Upper lobe of right lung (tissue), 1 donor: ENCODE data around the gene TCF12. TPM values are rescaled to one million over a fixed set of nuclear protein-coding genes. Genes with fewer than 3 reads are reported as not detected.

Source experiments
- ATAC-seq: fragments of 200-7000 bp; cut with Tn5 transposase; one replicate; pipeline ENCODE4 v1.9.1; 2020; ENCODE audit warnings: mild to moderate bottlenecking, moderate library complexity
- DNase-seq: peaks from one replicate; pipeline ENCODE4 v3.0.0-alpha.2; 2020
- H3K27ac ChIP-seq: fragments of 200-600 bp; one replicate; pipeline ENCODE4 v1.8.0; 2022
- H3K27me3 ChIP-seq: fragments of 200-600 bp; one replicate; pipeline ENCODE4 v1.8.0; 2022; ENCODE audit warnings: mild to moderate bottlenecking
- H3K36me3 ChIP-seq: fragments of 200-600 bp; one replicate; pipeline ENCODE4 v1.8.0; 2022
- H3K4me1 ChIP-seq: fragments of 200-600 bp; one replicate; pipeline ENCODE4 v1.8.0; 2022
- H3K4me3 ChIP-seq: fragments of 200-600 bp; one replicate; pipeline ENCODE4 v1.8.0; 2022; ENCODE audit warnings: mild to moderate bottlenecking
- H3K9me3 ChIP-seq: fragments of 200-600 bp; one replicate; pipeline ENCODE4 v1.8.0; 2022
- intact Hi-C: fragments of 100-400 bp; cut with DNase I; formaldehyde crosslinking; loops from one replicate; pipeline ENCODE4 v1.11.0; 2022
- total RNA-seq: library from RNA; stranded (reverse); fragmentation: NEBNext Ultra II Directional; extraction: Animal tissue kit (Norgen Biotek cat#: 25700); gene quantifications from one replicate; pipeline ENCODE4 v1.2.1, GENCODE V29; 2021
- TF ChIP-seq, protein P1 (sequence below): fragments of 200-600 bp; IDR thresholded peaks from one replicate; pipeline ENCODE4 v1.8.0; 2022; ENCODE audit warnings: antibody characterized with exemption
- donor health status: DM: no; HTN: yes; CAD: no; lungs with severe emphysema.

TCF12 gene
- total RNA-seq, 1 donor from 2014 or later: 103 TPM

DNA sequence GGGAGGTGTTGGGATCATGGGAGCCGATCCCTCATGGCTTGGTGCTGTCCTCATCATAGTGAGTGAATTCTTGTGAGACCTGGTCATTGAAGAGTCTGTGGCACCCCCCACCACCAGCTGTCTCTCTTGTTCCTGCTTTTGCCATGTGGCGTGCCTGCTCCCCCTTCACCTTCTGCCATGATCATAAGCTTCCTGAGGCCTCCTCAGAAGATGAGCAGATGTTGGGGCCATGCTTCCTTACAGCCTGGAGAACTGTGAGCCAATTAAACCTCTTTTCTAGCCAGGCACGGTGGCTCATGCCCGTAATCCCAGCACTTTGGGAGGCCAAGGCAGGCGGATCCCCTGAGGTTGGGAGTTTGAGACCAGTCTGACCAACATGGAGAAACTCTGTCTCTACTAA, 420.9 kb downstream of the TCF12 start:
- Histone ChIP-seq H3K4me3 (no peak overlapping the region), H3K4me1 (no peaks in the 10 kb centered on the region), H3K9me3 (no peaks in the 10 kb centered on the region), H3K27me3 (no peaks in the 10 kb centered on the region), H3K36me3 (no peaks in the 10 kb centered on the region), H3K27ac (no peak overlapping the region)
- DNase-seq (no peak), ATAC-seq (no peak)
- intact Hi-C loops: no loop called here
- TF ChIP-seq, protein P1, sequence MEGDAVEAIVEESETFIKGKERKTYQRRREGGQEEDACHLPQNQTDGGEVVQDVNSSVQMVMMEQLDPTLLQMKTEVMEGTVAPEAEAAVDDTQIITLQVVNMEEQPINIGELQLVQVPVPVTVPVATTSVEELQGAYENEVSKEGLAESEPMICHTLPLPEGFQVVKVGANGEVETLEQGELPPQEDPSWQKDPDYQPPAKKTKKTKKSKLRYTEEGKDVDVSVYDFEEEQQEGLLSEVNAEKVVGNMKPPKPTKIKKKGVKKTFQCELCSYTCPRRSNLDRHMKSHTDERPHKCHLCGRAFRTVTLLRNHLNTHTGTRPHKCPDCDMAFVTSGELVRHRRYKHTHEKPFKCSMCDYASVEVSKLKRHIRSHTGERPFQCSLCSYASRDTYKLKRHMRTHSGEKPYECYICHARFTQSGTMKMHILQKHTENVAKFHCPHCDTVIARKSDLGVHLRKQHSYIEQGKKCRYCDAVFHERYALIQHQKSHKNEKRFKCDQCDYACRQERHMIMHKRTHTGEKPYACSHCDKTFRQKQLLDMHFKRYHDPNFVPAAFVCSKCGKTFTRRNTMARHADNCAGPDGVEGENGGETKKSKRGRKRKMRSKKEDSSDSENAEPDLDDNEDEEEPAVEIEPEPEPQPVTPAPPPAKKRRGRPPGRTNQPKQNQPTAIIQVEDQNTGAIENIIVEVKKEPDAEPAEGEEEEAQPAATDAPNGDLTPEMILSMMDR: no peak

Other genes with a start within 250 kb of the TCF12 start
- gene ZNF280D, start 185.1 kb upstream of the TCF12 start, total RNA-seq: 46.2 TPM